Endothelial cell of umbilical vein (primary cell): ENCODE measurements around the gene AP5B1. TPM values are rescaled to one million over a fixed set of nuclear protein-coding genes. Genes with fewer than 3 reads are reported as not detected.

Source experiments
- BruUV-seq: library from RNA; stranded (reverse); fragments of 400-500 nt; replicated peaks from 2 replicates; lab custom pipeline; 2021; lab: Mats Ljungman, UMichigan
- CTCF ChIA-PET: fragments of 300-600, 350-600 bp; sonication (Branson Sonifier 250); formaldehyde crosslinking; loops from one replicate; lab custom pipeline; 2021; ENCODE audit warnings: antibody characterized with exemption, inconsistent platforms; lab: Charles Lee
- POLR2A ChIA-PET: fragments of 300-600, 350-600 bp; sonication (Branson Sonifier 250); formaldehyde crosslinking; loops from one replicate; lab custom pipeline; 2021; ENCODE audit warnings: antibody characterized with exemption, inconsistent platforms; lab: Charles Lee
- DNase-seq: peaks from one replicate; pipeline ENCODE4 v3.0.0-alpha.2; 2011; ENCODE audit warnings: low read depth, low spot score
- FAIRE-seq: peaks from 2 replicates; lab custom pipeline; 2011; peaks lifted over from hg19 to GRCh38; lab: Jason Lieb, UNC
- H2AFZ ChIP-seq: 2 replicates; pipeline ENCODE4 v1.6.0; 2012; ENCODE audit warnings: low read depth, low read length, control low read depth, inconsistent platforms
- H3K27ac ChIP-seq: 2 replicates; pipeline ENCODE4 v1.5.1; 2011; ENCODE audit warnings: low read depth, mild to moderate bottlenecking, control low read depth, low read length, moderate library complexity; ENCODE audit not compliant: insufficient read depth
- H3K27me3 ChIP-seq, 2 experiments: 2 replicates each; pipeline versions ENCODE4 v1.6.0 to v1.6.1; 2011; ENCODE audit warnings: low read length in 2 of 2, mixed read lengths in 1 of 2; ENCODE audit not compliant: control insufficient read depth in 2 of 2, insufficient read depth in 2 of 2
- H3K36me3 ChIP-seq, 2 experiments: 2 replicates in 1 of 2; 3 replicates in 1 of 2; pipeline ENCODE4 v1.5.1; 2011; ENCODE audit warnings: low read length in 2 of 2, mild to moderate bottlenecking in 1 of 2, moderate library complexity in 1 of 2; ENCODE audit not compliant: control insufficient read depth in 2 of 2, insufficient read depth in 2 of 2; ENCODE audit errors: extremely low read depth in 1 of 2
- H3K4me1 ChIP-seq: 3 replicates; pipeline ENCODE4 v1.5.1; 2011; ENCODE audit warnings: mild to moderate bottlenecking, low read length; ENCODE audit not compliant: control insufficient read depth, insufficient read depth; ENCODE audit errors: extremely low read depth
- H3K4me2 ChIP-seq: 2 replicates; pipeline ENCODE4 v1.6.1; 2011; ENCODE audit warnings: low read length, control low read depth, mixed read lengths; ENCODE audit not compliant: insufficient read depth
- H3K4me3 ChIP-seq, 3 experiments: fragments of 200-600 bp in 1 of 3; sonication (generic), shearing (Covaris generic) in 1 of 3; replicated peaks in 1 of 3; 2 replicates each; pipeline ENCODE4 v1.5.1; 2011 to 2016; ENCODE audit warnings: control low read depth in 3 of 3, low read length in 3 of 3, mild to moderate bottlenecking in 2 of 3, inconsistent platforms in 1 of 3, low read depth in 1 of 3, moderate library complexity in 1 of 3; ENCODE audit not compliant: insufficient read depth in 1 of 3
- H3K79me2 ChIP-seq: 2 replicates; pipeline ENCODE4 v1.6.0; 2012; ENCODE audit warnings: low read length, inconsistent platforms; ENCODE audit not compliant: control insufficient read depth, insufficient read depth
- H3K9ac ChIP-seq: replicated peaks from 2 replicates; pipeline ENCODE3; 2011; ENCODE audit warnings: low read length, control low read depth; ENCODE audit not compliant: insufficient read depth; ENCODE audit errors: extremely low read depth
- H3K9me1 ChIP-seq: replicated peaks from 3 replicates; pipeline ENCODE4 v1.6.0; 2011; ENCODE audit warnings: mild to moderate bottlenecking, low read length; ENCODE audit not compliant: control insufficient read depth, insufficient read depth; ENCODE audit errors: extremely low read depth
- H3K9me3 ChIP-seq: replicated peaks from 2 replicates; pipeline ENCODE4 v1.5.1; 2012; ENCODE audit warnings: low read length, inconsistent platforms; ENCODE audit not compliant: control insufficient read depth, insufficient read depth
- H4K20me1 ChIP-seq: replicated peaks from 2 replicates; pipeline ENCODE3; 2011; ENCODE audit warnings: mild to moderate bottlenecking, low read length; ENCODE audit not compliant: control insufficient read depth, insufficient read depth; ENCODE audit errors: extremely low read depth
- EZH2 ChIP-seq: IDR thresholded peaks from 2 replicates; pipeline ENCODE4 v1.6.1; 2012; ENCODE audit warnings: borderline replicate concordance, low read depth, mild to moderate bottlenecking, moderate library complexity, low read length, inconsistent platforms; ENCODE audit not compliant: severe bottlenecking
- FOS ChIP-seq: IDR thresholded peaks from 2 replicates; pipeline ENCODE4 v1.6.1; 2011; ENCODE audit warnings: mild to moderate bottlenecking, low read length, moderate library complexity, borderline replicate concordance; ENCODE audit not compliant: insufficient read depth
- GATA2 ChIP-seq: IDR thresholded peaks from 2 replicates; pipeline ENCODE4 v1.7.0; 2011; ENCODE audit warnings: low read depth, mild to moderate bottlenecking, moderate library complexity, mixed read lengths, low read length; ENCODE audit not compliant: insufficient read length, insufficient read depth
- JUN ChIP-seq: IDR thresholded peaks from 2 replicates; pipeline ENCODE4 v1.6.1; 2011; ENCODE audit warnings: borderline replicate concordance, low read depth; ENCODE audit not compliant: insufficient read length, insufficient read depth
- MAX ChIP-seq: IDR thresholded peaks from 2 replicates; pipeline ENCODE4 v1.6.1; 2011; ENCODE audit not compliant: insufficient read depth, insufficient read length
- MYC ChIP-seq: IDR thresholded peaks from one replicate; pipeline ENCODE4 v1.6.1; 2011; ENCODE audit warnings: mild to moderate bottlenecking, low read depth, low read length
- POLR2A ChIP-seq: IDR thresholded peaks from 2 replicates; pipeline ENCODE4 v1.6.1; 2012; ENCODE audit warnings: low read depth, mild to moderate bottlenecking, control low read depth, low read length
- POLR2AphosphoS5 ChIP-seq: IDR thresholded peaks from 2 replicates; pipeline ENCODE4 v1.6.1; 2012; ENCODE audit warnings: low read depth, mild to moderate bottlenecking, control low read depth, low read length, moderate library complexity; ENCODE audit not compliant: insufficient read depth
- dilution Hi-C: fragments of 300-500 bp; cut with MboI; formaldehyde crosslinking; loops from one replicate; pipeline ENCODE4 v1.15.0; 2019; ENCODE audit warnings: low sequenced_read_pairs; ENCODE audit not compliant: extremely low pct_ligation_motif_present
- intact Hi-C: fragments of 100-400 bp; cut with micrococcal nuclease; formaldehyde crosslinking; loops from one replicate; pipeline ENCODE4 v1.10.0; 2022
- polyA plus RNA-seq, 4 experiments: library from polyadenylated mRNA; depleted of rRNA in 3 of 4; stranded (reverse) in 3 of 4; unstranded in 1 of 4; fragments of >200 nt; gene quantifications; 2 replicates each; pipeline versions ENCODE4 v1.2.1 to v1.2.3, GENCODE V29; 2011 to 2012; ENCODE audit warnings: missing spikeins in 1 of 4
- total RNA-seq: library from RNA; stranded (reverse); gene quantifications from 2 replicates; pipeline ENCODE4 v1.2.3, GENCODE V29; 2021
- TF ChIP-seq, protein P1 (sequence below), 2 donors: IDR thresholded peaks; 1 replicate in 1 of 2; 2 replicates in 1 of 2; pipeline ENCODE4 v1.5.1; 2011; ENCODE audit warnings: low read length in 2 of 2, mild to moderate bottlenecking in 2 of 2, moderate library complexity in 2 of 2, control low read depth in 1 of 2, inconsistent platforms in 1 of 2, low read depth in 1 of 2; ENCODE audit not compliant: insufficient read depth in 1 of 2; ENCODE audit errors: extremely low read depth in 1 of 2

Gene AP5B1
- total and polyA plus RNA-seq, 2 donors (not counting 3 experiments of a cell fraction or from before 2014, with no cell fraction given), result 9.2 to 15.3 TPM

DNA sequence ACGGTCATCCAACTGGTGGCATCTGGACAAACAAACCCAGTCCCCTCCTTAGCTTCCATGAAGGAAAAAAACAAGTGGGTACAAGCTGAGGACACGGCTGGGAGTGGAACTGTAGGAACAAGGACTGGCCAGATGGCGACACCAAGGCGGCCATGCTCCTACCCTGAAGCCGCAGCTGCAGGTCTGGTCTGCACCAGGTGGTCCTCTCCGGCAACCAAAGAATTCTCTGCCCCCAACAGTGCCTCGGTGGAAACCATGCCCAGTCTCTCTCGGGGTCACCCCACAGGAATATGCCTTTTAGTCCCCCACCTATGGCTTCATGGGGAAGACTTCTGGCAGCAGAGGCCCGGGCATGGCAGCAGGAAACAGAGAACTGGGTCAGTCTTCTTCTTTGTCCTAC lies 28.7 kb upstream of the AP5B1 start:
- ChIA-PET POLR2A (no interaction called here), CTCF (interaction anchor here (0.8 to 3.0 kb wide), 3 partner anchors 18 to 30 kb away, joined by 3 to 16 read pairs (median 4); partner anchors contain the start of gene AP5B1)
- H3K4me1 ChIP-seq, result no peaks in the 10 kb centered on the region
- no peak for FAIRE-seq
- dilution Hi-C loops, result no loop called here
- no peak overlapping the region for H2AFZ ChIP-seq
- H4K20me1 ChIP-seq, result no peaks in the 10 kb centered on the region
- no peaks in the 10 kb centered on the region for H3K79me2 ChIP-seq
- H3K36me3 ChIP-seq, result no peaks in the 10 kb centered on the region
- peaks cover 8 to 10% of the 10 kb centered on the region in 2 experiments for H3K27me3 ChIP-seq
- intact Hi-C loops, result no loop called here
- H3K4me3 ChIP-seq, result no peak overlapping the region
- no peak overlapping the region for H3K9ac ChIP-seq
- no peak overlapping the region for H3K27ac ChIP-seq
- TF ChIP-seq GATA2 (no peak), FOS (no peak), JUN (no peak), MYC (no peak), POLR2AphosphoS5 (no peak), MAX (no peak), EZH2 (no peak), POLR2A (no peak)
- TF ChIP-seq, protein P1, sequence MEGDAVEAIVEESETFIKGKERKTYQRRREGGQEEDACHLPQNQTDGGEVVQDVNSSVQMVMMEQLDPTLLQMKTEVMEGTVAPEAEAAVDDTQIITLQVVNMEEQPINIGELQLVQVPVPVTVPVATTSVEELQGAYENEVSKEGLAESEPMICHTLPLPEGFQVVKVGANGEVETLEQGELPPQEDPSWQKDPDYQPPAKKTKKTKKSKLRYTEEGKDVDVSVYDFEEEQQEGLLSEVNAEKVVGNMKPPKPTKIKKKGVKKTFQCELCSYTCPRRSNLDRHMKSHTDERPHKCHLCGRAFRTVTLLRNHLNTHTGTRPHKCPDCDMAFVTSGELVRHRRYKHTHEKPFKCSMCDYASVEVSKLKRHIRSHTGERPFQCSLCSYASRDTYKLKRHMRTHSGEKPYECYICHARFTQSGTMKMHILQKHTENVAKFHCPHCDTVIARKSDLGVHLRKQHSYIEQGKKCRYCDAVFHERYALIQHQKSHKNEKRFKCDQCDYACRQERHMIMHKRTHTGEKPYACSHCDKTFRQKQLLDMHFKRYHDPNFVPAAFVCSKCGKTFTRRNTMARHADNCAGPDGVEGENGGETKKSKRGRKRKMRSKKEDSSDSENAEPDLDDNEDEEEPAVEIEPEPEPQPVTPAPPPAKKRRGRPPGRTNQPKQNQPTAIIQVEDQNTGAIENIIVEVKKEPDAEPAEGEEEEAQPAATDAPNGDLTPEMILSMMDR (IDR thresholded peaks at IDR 0.05; ENCODE audit: extremely low read depth in 1 of 2, insufficient read depth in 1 of 2, low read depth in 1 of 2, low read length in 2 of 2), result no peak
- no peaks in the 10 kb centered on the region for H3K9me1 ChIP-seq
- H3K9me3 ChIP-seq, result no peaks in the 10 kb centered on the region
- no TSS peak for BruUV-seq
- DNase-seq, result no peak
- no peak overlapping the region for H3K4me2 ChIP-seq
